ENCODE measurements around the gene MAP2K5.
"Not testable (repeated sequence)": the region's sequence is repeated elsewhere in the genome, so short reads cannot be mapped to it uniquely, and the experiment has no call there.

MAP2K5 gene

GRCh38 chr15:67672834-67673233 is 130.3 kb downstream of the MAP2K5 start:
- not testable (repeated sequence) for DNase-seq (ENCODE audit: low spot score)

DNA sequence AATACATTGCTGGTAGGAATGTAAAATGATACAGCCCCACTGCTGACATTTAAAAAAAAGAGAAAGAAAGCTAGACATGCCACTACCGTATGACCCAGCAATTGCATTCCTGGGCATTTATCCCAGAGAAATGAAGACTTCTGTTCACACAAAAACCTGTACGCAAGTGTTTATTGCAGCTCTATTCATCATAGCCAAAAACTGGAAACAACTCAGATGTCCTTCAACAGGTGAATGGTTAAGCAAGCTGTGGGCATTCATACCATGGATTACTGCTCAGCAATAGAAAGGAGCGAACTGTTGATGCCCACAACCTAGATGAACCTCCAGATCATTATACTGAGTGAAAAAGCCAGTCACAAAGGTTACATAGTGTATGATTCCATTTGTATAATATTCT is 132.5 kb downstream of the MAP2K5 start:
- no peak for DNase-seq (ENCODE audit: low spot score)

DNA sequence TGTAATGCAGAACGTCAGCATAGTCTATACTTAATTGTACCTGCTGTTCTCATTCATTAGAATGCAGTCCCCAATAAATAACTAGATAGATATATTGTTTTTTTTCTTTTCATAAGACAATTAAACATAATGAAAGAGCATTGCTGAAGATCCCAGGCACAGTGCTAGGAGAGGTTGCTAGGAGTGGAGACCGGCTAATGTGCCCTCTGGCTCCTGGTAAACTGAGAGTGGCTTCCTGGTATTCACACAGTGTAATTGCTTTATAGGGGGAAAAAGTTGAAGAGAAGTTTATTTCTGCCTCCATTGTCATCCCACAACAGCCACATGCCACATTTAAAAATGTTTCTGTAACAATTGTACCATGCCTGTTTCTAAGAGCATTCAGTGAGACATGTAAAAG is 135.6 kb downstream of the MAP2K5 start:
- DNase-seq (ENCODE audit: low spot score) = no peak

DNA sequence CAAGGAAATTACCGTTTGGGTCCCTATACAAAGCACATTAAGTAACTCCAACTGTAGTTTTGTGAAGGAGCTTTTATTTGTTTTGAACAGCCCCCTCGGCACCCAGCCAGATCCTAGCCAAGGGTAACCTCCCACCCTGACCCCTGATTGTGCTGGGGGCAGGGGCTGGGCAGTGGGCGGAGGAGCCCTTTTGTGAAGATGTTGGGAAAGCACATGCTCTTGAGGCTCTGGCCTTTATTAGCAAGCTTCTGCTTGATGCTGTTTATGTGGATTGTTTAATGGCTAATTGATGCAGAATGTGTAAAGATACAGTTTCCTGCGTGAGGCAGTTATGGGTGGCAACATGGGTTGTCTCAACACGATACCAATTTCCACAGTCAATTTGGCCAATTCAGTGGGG is 136.5 kb downstream of the MAP2K5 start:
- no peak for DNase-seq (ENCODE audit: low spot score)

GRCh38 chr15:67680641-67681040 is 138.1 kb downstream of the MAP2K5 start:
- no peak for DNase-seq (ENCODE audit: low spot score)

GRCh38 chr15:67685008-67685599 is 142.6 kb downstream of the MAP2K5 start:
- no peak for DNase-seq (ENCODE audit: low spot score)

GRCh38 chr15:67685716-67686115 is 143.2 kb downstream of the MAP2K5 start:
- no peak for DNase-seq (ENCODE audit: low spot score)

GRCh38 chr15:67690936-67691335 is 148.4 kb downstream of the MAP2K5 start:
- DNase-seq (ENCODE audit: low spot score) = no peak

DNA sequence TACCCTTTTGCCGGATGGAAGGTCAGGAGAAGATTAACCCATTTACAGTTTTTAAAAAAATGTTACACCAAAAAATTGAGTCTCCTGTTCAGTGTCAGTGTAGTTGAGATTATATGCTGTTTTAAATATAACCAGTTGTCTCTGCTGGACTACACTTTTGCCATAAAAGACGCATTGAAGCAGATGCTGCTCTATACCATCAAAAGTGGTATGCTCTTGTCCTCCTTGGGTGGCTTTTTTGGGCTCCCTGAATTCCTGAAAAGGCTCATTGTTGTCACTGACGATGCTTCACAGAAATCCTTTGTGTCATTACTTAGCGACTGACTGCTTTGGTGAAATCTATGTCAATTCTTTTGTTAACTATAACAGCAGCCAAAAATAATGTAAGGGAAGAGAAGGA is 148.9 kb downstream of the MAP2K5 start:
- DNase-seq (ENCODE audit: low spot score) = peak; percentile 31

DNA sequence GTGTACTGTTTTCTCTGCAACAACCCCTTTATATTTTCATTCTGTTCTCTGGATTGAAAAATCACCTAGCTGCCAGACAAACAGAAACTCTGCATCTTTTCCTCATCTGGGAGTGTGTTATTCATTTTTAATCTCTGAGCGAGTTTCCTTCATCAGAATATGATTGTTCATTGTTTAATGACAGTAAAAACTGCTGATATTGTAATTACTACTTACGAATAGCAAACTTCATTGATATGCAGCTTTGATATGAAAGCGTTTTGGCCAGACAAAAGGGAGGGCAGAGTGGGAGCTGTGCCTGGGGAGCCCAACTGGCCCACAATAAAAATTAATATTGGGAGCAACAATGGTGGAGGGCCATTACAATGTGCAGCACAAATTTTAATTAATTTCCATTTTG is 150.1 kb downstream of the MAP2K5 start:
- DNase-seq (ENCODE audit: low spot score) = no peak

DNA sequence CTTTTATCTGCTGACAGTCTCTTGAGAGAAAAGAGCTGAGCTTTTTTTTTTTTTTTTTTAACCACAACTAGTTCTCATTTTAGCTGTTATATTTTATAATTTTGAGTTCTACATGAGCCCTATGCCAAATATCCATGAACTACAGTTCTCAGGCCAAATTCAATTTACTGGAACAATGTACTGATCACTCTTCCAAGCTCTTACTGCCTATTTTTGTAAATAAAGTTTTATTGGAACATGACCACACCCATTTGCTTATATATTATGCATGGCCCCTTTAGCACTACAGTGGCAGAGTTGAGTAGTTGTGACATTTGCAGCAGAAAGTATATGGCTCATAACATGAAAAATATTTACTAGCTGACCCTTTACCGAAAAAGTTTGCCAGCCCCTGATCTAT is 153.6 kb downstream of the MAP2K5 start:
- no peak for DNase-seq (ENCODE audit: low spot score)

GRCh38 chr15:67700023-67700422 is 157.5 kb downstream of the MAP2K5 start:
- no peak for DNase-seq (ENCODE audit: low spot score)

DNA sequence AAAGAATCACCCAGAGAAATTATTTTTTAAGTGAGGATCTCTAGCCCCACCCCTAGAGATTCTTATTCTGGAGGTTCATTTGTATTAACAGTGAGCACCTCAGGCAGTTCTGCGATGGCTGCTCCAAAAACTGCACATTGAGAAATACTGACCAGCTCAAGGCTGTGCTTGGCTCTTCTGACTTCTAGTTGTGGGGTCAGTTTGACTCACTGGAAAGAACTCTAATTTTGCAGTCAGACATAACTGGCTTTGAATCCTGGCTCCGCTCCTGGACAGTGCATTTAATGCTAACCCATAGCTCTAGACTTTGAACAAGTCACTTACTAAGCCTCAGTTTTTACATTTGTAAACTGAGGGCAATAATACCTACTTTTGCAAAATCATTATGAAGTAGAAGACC is 159.2 kb downstream of the MAP2K5 start:
- DNase-seq (ENCODE audit: low spot score) = no peak

GRCh38 chr15:67707520-67708283 is 165.2 kb downstream of the MAP2K5 start:
- DNase-seq (ENCODE audit: low spot score) = no peak

DNA sequence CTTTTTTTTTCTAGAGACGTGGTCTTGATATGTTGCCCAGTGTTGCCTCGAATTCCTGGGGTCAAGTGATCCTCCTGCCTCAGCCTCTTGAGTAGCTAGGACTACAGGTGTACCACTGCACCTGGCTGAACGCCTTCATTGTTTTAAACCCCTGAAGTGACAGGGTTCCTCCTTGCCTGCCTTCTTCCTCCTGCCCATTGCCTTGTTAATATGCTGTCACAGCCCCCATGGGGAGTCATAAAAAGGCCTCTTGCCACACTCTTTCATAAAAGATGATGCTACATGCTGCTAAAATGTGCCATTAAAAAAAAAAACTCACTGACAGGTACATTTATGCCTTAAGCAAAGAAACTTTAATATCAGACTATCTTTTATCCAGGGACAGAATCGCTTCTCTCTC is 166.0 kb downstream of the MAP2K5 start:
- DNase-seq (ENCODE audit: low spot score) = no peak

DNA sequence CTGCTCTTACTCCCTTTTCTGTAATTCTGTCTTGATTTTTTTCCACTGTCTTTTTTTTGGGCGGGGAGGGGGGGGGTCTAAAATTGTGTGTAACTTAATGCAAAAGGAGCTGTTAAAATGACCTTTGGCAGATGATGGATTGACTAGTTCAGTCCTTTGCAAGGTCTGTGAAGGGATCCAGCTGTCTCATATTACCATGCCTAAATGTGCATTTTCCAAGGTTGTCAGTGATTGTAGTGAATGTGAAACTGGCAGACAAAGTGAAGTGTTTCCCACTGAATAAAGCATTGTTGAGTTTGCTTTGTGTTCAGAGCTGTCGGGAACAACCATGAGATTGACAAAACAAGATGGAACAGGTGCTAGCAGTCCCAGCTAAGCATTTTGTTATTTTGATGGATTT is 172.7 kb downstream of the MAP2K5 start:
- peak; percentile 9 for DNase-seq (ENCODE audit: low spot score)

DNA sequence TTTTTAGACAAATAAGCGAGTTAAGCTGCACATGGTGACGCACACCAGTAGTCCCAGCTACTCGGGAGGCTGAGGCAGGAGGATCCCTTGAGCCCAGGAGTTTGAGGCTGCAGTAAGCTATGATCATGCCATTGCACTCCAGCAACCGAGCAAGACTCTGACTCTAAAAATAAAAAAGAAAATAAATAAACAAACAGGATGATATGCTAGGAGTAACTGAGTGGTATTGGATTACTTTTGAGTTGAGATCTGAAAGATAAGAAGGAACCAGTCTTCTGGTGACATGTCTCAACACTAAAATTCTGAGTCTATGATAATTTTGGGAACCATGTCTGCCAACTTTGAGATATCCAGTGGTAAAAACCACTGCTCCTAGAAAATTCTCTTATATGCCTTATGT is 173.7 kb downstream of the MAP2K5 start:
- no peak for DNase-seq (ENCODE audit: low spot score)

DNA sequence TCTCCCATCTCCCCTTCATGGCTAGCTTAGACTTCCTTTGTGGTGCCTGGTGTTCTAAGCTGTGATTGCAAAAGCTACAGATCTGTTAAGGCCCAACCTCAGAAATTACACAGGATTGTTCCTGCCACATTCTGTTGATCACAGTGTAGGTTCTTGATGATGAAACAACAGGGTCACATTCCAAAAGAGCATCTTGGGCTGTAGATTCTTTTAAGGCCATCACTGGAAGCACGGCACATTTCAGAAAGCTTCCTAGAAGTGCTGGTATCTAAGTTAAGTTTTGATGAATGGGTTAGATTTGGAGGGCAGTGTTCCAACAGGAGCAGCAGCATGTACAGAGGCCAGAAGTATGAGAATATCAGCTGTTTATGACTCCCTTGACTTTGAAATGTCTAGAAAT is 175.3 kb downstream of the MAP2K5 start:
- DNase-seq (ENCODE audit: low spot score) = no peak

- no peak for DNase-seq (ENCODE audit: low spot score)
Measured at GRCh38 chr15:67719330-67719959, 176.9 kb downstream of the MAP2K5 start.

- DNase-seq (ENCODE audit: low spot score) = no peak
Measured at GRCh38 chr15:67720556-67721175, 178.2 kb downstream of the MAP2K5 start.

- DNase-seq (ENCODE audit: low spot score) = no peak
Measured at GRCh38 chr15:67722030-67722817, 179.7 kb downstream of the MAP2K5 start.
